Measurements from ENCODE around the gene HEPHL1.
"Not testable (repeated sequence)": the region's sequence is repeated elsewhere in the genome, so short reads cannot be mapped to it uniquely, and the experiment has no call there.

The HEPHL1 gene

GRCh38 chr11:94020777-94021481, at the start of gene HEPHL1:
Gene HEPHL1 (plus strand): TSS chr11:94021354. CDS start chr11:94021369, 15 bp downstream.
- TF ChIP-seq CTCF (conservative IDR thresholded peaks at IDR 0.05; ENCODE audit: low read depth) = no peak
- DNase-seq (ENCODE audit: low spot score) = no peak
- H3K27ac ChIP-seq = no peak within 1 kb of the TSS
- POLR2A ChIA-PET (ENCODE audit: low non-redundant PET) = no interaction called here
- CTCF ChIA-PET = interaction anchor here (0.6 kb wide), 2 partner anchors 106 to 397 kb away, joined by 4 to 5 read pairs; no protein-coding TSS in a partner anchor

- POLR2A ChIA-PET (ENCODE audit: low non-redundant PET) = no interaction called here
- CTCF ChIA-PET = interaction anchor here (0.6 kb wide), 1 partner anchor 17 kb away, joined by 3 read pairs; no protein-coding TSS in a partner anchor
- no peak for DNase-seq (ENCODE audit: low spot score)
- TF ChIP-seq CTCF (conservative IDR thresholded peaks at IDR 0.05; ENCODE audit: low read depth) = no peak
- no peak overlapping the region for H3K27ac ChIP-seq
Measured at GRCh38 chr11:93972790-93973189, 48.4 kb upstream of the HEPHL1 start.

- DNase-seq (ENCODE audit: low spot score); POLR2A ChIA-PET (ENCODE audit: low non-redundant PET); H3K27ac ChIP-seq; CTCF ChIA-PET: not testable (repeated sequence)
Measured at GRCh38 chr11:93973322-93974051, 47.7 kb upstream of the HEPHL1 start.

GRCh38 chr11:93974759-93975158, 46.4 kb upstream of the HEPHL1 start:
- ChIA-PET POLR2A (ENCODE audit: low non-redundant PET) (no interaction called here), CTCF (interaction anchor here (0.6 kb wide), 1 partner anchor 102 kb away, joined by 3 read pairs; no protein-coding TSS in a partner anchor)
- no peak overlapping the region for H3K27ac ChIP-seq
- no peak for DNase-seq (ENCODE audit: low spot score)
- TF ChIP-seq CTCF (conservative IDR thresholded peaks at IDR 0.05; ENCODE audit: low read depth) = no peak

GRCh38 chr11:93976577-93977254, 44.4 kb upstream of the HEPHL1 start:
- H3K27ac ChIP-seq; POLR2A ChIA-PET (ENCODE audit: low non-redundant PET): not testable (repeated sequence)
- CTCF ChIA-PET = interaction anchor here (0.6 kb wide), 2 partner anchors 55 to 694 kb away, joined by 3 read pairs; no protein-coding TSS in a partner anchor
- peak; percentile 61 for DNase-seq (ENCODE audit: low spot score)

GRCh38 chr11:93983542-93984195, 37.5 kb upstream of the HEPHL1 start:
- no peak for TF ChIP-seq CTCF (conservative IDR thresholded peaks at IDR 0.05; ENCODE audit: low read depth)
- no peak for DNase-seq (ENCODE audit: low spot score)
- no peak overlapping the region for H3K27ac ChIP-seq
- POLR2A ChIA-PET (ENCODE audit: low non-redundant PET) = no interaction called here
- CTCF ChIA-PET = no interaction called here

- ChIA-PET CTCF (no interaction called here), POLR2A (ENCODE audit: low non-redundant PET) (no interaction called here)
- no peak for DNase-seq (ENCODE audit: low spot score)
- TF ChIP-seq CTCF (conservative IDR thresholded peaks at IDR 0.05; ENCODE audit: low read depth) = no peak
- no peak overlapping the region for H3K27ac ChIP-seq
Measured at GRCh38 chr11:93984196-93984567, 37.0 kb upstream of the HEPHL1 start.
